Hepatic stellate cell (primary cell): ENCODE data around the gene LRCH4.

ENCODE experiments used
- DNase-seq: peaks from one replicate; pipeline ENCODE4 v3.0.0; 2011; ENCODE audit warnings: low spot score

Gene LRCH4

GRCh38 chr7:100604976-100605911 lies 19.3 kb upstream of the LRCH4 start:
- no peak for DNase-seq

DNA sequence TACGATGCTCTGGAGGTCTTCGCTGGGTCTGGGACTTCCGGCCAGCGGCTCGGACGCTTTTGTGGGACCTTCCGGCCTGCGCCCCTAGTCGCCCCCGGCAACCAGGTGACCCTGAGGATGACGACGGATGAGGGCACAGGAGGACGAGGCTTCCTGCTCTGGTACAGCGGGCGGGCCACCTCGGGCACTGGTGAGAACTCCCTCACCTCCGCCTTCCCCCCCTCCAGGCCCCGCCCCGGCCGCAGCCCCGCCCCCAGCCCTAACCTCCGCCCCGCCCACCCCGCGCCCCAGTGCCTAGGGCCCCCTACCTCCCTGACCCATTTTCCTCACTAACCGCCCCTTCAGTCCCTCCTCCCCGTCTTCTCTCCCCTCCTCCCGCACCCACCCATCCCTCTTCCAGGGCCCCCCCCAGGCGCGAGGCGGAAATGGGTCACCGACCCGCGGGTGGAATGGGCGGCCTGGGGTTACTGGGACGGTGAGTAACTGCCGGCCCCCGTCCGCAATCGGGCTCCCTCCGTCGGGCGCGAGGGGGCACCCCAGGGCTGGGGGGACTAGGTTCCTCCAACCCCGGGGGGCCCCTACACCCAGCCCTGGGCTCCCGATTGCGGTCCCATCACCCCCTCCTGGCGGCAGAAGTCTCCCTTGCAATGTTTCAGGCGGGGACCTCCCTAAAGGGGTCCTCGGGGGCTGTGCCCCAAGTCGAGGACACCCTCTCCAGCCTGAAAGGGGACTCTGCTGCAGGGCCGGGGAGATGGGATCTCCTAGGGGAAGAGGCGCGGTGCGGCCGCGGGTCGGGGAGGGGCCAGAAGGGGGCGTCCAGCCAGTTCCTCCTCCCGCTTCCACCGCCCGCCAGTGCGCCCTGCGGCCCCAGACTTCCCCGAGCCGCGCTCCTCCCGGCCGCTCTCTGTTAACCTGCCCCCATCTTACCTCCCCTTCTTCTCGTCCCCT lies 18.4 kb upstream of the LRCH4 start:
- peak; percentile 77 for DNase-seq

GRCh38 chr7:100603726-100604027 lies 17.7 kb upstream of the LRCH4 start:
- DNase-seq: peak; percentile 61

- DNase-seq: peak; percentile 93
Measured at GRCh38 chr7:100602889-100603725, 17.2 kb upstream of the LRCH4 start.

DNA sequence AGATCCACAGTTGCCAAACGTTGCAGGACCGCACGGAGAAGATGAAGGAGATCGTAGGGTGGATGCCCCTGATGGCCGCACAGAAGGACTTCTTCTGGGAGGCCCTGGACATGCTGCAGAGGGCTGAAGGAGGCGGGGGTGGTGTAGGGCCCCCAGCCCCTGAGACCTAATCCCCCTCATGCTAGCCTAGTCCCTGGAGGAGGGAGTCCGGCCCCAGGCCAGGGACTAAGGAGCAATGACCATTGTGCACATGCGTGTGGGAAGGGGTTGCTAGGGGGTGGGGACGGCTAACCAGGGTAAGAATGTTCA lies 14.8 kb upstream of the LRCH4 start:
- no peak for DNase-seq

- DNase-seq: no peak
Measured at GRCh38 chr7:100599911-100600729, 14.2 kb upstream of the LRCH4 start.

- DNase-seq: no peak
Measured at GRCh38 chr7:100598425-100598824, 12.5 kb upstream of the LRCH4 start.

- DNase-seq: no peak
Measured at GRCh38 chr7:100595188-100595587, 9.3 kb upstream of the LRCH4 start.

DNA sequence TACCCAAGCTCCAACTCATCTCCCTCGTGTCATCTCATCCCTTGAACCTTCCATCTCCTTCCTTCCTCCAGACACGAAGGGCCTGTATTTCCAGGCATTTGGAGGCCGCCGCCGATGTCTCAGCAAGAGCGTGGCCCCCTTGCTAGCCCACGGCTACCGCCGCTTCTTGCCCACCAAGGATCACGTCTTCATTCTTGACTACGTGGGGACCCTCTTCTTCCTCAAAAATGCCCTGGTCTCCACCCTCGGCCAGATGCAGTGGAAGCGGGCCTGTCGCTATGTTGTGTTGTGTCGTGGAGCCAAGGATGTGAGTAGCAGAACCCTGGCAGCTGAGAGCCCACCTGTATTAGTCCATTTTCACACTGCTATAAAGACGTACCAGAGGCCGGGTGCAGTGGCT lies 5.7 kb upstream of the LRCH4 start:
- DNase-seq: no peak

GRCh38 chr7:100590077-100590737 lies 4.3 kb upstream of the LRCH4 start:
- no peak for DNase-seq

DNA sequence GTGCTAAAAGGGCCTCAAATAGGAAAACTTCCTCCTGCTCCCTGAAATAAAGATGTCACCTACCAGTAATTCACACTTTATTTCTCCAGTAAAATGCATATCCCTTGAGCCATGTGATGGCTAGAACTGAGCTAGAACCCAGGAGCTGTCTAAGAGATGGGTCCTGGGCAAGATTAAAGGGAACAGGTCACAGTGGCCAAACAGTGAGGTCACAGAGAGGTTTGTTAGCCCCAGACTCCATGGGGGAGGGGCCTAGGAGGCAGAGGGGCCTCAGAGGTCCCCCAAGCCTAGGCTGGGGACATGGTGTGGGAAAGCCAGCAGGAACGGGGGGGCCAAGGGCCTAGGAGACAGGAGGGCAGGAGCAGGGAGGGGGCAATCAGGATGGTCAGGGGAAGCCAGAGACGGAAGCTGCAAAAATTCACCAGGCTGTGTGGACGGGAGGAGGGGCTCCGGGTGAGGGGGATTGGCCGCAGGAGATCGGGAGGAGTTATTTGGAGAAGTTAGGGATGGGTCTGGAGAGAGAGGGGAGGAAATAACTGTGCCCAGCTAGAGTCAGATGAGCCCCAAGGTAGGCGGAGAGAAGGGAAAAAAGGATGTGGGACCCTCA lies 3.5 kb upstream of the LRCH4 start:
- no peak for DNase-seq

DNA sequence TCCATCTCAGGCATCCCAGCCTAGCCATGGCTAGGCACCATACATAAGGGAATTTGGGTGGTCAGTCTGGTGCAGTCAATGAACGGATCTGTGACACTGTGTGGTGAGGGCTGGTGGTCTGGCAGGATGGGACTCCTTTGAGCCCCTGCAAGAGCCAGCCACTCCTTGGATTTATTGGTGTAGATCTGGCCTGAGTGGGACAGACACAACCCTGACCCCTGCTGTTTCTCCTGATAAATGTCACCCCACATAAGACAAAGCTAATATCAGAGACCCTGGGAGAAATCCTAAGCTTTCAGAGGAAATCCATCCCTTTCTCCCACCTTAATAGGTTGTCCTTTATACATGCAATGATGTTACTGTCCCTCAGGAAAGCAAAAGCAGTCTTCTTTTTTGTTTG lies 2.5 kb upstream of the LRCH4 start:
- no peak for DNase-seq

GRCh38 chr7:100586266-100587025 lies 517 bp upstream of the LRCH4 start, which contains the start of gene FBXO24:
Gene FBXO24, plus strand, starts transcription at chr7:100586328. Its CDS starts 298 bp downstream, at chr7:100586626.
- peak; percentile 100 for DNase-seq

GRCh38 chr7:100584683-100585510 lies 1.0 kb downstream of the LRCH4 start:
- peak; percentile 85 for DNase-seq

- DNase-seq: peak; percentile 64
Measured at GRCh38 chr7:100584054-100584682, 1.8 kb downstream of the LRCH4 start.

- peak; percentile 75 for DNase-seq
Measured at GRCh38 chr7:100583132-100584053, 2.5 kb downstream of the LRCH4 start.

DNA sequence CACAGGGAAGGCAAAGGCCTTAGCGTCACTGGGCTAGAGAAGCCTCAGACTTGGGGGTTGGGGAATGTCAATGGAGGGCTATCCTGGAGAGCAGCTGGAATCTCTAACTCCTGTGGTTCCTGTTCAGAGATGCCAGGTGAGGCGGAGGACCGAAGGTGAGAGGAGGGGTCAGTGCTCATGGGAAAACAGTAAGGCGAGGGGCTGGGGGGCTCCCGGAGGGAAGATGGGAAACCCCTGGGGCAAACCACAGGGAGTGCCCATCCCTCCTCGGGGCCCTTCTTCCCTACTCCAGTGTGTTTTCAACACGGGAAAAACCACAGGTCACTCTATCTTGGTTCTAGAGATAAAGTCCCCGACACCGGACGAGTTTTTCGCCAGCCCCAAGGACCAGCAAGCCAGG lies 3.3 kb downstream of the LRCH4 start:
- no peak for DNase-seq
